HG03103 (cell line): ENCODE data around the gene GABRE.

ENCODE experiments used
- ATAC-seq: cut with Tn5 transposase; IDR thresholded peaks from one replicate; pipeline ENCODE4 v1.9.1; 2021; ENCODE audit warnings: low read depth; ENCODE audit not compliant: unreplicated experiment

GABRE gene, protein sequence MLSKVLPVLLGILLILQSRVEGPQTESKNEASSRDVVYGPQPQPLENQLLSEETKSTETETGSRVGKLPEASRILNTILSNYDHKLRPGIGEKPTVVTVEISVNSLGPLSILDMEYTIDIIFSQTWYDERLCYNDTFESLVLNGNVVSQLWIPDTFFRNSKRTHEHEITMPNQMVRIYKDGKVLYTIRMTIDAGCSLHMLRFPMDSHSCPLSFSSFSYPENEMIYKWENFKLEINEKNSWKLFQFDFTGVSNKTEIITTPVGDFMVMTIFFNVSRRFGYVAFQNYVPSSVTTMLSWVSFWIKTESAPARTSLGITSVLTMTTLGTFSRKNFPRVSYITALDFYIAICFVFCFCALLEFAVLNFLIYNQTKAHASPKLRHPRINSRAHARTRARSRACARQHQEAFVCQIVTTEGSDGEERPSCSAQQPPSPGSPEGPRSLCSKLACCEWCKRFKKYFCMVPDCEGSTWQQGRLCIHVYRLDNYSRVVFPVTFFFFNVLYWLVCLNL

DNA sequence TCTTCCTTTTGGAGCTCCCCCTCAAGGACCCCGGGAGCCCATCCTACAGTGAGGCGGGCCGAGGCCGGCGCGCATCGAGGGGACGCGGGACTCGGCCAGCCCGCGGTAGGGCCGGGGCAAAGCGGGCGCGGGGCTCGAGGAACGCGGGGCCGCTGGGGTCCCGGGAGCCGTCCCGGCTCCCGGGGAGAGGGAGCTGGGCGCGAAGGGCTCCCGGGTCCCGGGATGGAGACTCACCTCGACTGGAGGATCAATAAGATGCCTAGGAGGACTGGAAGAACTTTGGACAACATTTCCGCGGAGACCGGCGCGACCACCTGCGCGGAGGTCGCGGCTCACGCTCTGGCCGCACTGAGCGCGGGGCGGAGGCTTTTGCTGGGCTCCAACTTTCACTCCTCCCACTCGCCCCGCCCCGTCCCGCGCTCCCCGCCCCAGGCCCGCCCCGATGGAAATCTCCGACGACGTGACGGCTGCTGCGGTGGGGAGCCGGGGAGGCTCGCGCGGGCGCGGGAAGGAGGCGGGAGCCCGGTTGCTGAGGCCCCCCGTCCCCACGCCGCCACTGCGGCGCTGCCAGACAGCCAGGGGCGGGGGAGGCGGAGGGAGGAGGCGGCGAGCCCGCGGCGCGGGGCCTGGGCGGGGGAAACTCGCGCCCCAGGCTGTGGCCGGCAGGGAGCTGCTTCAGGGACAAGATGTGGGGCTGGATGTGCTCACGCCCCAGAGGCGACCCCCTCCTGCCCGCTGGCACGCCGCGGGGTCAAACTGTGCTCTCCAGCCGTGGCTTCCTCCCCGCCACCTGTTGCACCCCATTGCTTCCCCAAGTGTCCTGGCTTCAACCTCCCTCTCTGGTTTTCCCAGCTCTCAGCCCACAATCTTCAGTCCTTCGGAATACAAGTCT, at the start of gene GABRE:
GABRE (minus strand) TSS at position 341 of the 892 bp plus-strand sequence; CDS start at position 290, 51 bp downstream.
- no peak for ATAC-seq

DNA sequence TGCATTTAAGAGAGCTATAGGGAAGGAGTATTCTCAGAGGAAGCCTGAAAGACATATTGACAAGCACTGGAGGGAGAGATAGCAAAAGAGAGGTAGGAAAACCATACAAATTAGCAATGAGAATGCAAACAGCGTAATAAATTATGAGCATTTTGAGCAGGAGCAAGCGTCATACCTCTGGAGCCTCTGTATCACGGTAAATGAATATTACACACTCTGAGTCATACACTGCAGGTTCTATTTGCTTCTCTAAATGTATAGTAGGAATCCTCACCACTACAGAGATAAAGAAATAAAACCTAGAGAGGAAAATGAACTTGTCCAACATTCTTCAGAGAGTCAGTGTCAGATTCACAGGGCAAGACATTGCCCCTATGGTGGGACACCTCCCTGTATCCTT, 46.4 kb upstream of the GABRE start:
- no peak for ATAC-seq

DNA sequence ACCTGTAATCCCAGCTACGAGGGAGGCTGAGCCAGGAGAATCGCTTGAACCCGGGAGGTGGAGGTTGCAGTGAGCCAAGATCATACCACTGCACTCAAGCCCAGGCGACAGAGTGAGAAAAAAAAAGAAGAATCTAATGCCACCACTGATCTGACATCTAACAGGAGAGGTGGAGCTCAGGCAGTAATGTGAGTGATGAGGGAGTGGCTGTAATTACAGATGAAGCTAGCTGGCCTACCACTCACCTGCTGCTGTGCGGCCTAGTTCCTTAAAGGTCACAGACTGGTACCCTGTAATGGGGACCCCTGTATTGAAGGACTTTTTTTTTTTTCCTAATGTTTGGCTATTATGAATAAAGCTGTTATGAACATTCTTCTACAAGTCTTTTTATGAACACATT, 25.3 kb upstream of the GABRE start:
- no peak for ATAC-seq

DNA sequence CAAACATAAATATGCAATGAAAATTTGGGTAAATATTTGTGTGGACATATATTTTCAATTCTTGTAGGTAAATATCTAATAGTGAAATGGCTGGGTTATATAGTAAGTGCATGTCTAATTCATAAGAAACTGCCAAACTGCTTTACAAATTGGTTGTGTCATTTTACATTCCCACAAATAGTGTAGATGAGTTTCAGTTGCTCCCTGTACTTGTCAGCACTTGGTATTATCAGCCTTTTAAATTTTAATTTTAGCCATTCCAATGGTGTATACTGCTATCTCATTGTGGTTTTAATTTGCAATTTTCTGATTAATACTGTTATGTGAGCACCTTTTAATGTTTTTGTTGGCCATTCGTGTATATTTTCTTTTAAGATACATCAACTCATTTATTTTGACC, 23.1 kb upstream of the GABRE start:
- no peak for ATAC-seq

DNA sequence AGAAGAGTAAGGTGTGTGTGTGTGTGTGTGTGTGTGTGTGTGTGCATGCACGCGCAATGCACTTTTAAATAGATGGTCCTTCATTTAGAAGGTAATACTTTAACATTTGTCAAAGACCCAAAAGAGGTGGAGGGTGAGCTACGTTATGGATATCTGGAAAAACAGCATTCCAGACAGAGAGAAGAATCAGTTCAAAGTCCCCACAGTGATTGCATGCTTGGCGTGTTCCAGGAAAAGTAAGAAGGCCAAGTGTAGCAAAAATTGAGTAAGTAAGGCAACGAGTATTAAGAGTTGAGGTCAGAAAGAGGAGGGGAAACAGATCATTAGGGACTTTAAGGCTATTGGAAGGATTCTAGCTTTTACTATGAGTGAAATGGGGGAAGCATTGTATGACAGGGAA, 21.9 kb upstream of the GABRE start:
- ATAC-seq, result no peak

DNA sequence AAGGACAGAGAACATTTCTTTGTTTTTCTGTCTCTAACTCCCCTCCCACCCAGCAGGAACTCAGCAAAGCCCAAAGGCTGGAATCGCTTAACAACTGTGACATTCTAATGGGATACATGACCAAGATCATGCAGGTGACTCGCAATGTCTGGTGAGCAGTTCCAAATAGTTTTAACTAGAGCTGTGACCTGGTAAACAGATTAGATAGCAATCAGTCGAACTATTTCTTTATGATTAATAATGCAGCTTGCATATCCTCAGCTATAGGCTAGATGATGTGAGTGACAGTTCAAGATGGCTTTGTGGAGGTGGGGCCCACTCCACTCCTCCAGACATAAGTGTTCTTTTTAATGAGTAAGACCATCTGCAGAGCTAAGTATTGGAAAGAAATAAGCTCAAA, 20.0 kb upstream of the GABRE start:
- no peak for ATAC-seq

DNA sequence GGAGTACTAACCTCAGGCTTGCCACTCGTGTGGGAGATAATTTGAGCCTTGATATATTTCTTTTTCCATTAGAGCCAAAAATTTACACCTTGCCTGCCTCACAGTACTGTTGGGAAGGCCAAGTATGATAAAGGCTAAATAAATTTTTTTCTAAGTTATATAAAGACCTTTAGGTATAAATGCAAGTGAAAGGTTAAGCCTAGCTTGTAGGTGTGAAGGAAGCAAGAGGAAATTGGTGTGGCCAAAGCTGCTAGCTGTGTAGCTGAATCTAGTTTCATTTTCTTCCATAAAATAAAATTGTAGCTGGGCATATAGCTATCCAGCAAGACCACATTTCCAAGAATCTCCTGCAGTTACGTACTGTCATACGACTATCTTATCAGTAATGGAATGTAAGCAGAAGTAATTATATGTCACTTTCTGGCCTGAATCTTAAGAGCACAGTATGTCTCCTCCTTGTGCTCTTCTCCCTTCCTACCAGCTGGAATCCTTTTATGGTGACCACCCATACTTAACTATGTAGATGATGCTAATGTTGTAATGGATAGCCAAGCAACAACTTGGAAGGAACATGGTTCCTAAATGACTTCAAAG, 14.3 kb upstream of the GABRE start:
- no peak for ATAC-seq

DNA sequence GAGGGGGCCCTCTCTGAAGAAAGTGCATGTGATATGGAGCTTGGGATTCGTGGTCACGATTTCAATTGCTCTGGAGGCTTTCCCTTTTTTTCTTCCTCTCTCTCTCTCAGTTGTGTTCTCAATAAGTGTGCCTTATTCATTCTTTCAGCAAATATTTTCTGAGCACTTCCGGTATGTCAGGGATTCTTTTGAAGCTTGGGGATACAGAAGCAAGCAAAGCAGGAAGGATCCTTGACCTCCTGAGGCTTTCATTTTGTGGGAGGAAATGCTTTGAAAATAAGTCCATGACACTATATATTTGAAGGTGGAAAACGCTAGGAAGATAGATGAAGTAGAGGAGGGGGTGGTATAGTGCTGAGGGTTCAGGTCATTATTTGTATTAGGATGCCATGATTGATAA, 12.6 kb upstream of the GABRE start:
- no peak for ATAC-seq

DNA sequence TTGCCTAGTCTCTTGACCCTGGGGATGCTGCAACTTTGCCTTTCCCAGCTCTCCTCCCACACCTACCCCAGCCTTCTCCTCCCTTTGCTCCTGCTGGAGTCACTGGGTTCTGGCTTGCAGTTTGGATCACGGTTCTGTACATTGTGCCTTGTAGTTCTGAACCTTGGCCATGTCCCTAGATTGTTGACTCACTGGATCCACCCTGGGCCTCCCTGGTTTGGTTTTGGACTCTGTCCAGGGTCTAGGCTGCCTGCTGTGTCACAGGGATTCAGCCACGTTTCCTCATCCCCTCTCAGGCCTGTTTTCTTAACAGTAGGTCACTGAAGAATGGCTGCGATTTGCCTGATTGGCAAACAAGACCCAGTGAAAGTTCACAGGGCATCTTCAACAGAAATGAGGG, 11.5 kb upstream of the GABRE start:
- no peak for ATAC-seq

DNA sequence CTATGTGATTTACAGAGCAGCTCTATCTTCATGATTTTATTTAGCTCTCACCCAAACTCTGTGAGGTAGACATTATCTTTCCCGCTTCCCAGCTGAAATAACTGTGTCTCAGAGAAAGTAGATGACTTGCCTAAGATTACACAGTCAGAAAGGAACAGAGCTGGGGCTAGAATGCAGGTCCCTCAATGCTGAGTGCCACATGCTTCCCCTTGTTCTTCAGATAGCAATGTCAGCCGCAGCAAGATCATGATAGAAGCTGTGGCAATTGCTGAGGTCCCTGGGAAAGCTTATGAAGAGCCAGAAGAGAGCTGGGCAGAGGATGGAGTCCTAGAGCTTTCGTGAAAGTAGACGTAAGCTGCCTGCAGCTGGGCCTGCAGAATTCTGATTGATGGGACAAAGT, 11.1 kb upstream of the GABRE start:
- no peak for ATAC-seq

DNA sequence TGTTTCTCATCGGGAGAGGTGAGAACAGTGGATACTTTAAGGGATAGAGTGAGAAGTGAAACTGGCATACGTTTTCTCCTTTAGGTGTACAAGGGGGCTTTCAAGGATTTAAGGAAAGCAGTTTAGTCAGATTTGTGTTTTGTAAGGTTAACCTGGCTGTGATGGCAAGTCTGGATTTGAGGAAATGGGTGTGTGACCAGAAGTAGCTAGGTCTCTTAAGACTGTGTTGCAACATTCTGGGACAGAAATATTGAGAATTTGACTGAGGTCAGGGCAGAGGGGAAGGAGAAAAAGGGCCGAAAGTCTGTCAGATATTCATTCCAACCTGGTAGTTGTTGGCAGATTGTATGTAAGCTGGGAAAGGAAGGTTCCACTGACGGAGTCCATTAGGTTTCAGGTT, 10.4 kb upstream of the GABRE start:
- no peak for ATAC-seq

DNA sequence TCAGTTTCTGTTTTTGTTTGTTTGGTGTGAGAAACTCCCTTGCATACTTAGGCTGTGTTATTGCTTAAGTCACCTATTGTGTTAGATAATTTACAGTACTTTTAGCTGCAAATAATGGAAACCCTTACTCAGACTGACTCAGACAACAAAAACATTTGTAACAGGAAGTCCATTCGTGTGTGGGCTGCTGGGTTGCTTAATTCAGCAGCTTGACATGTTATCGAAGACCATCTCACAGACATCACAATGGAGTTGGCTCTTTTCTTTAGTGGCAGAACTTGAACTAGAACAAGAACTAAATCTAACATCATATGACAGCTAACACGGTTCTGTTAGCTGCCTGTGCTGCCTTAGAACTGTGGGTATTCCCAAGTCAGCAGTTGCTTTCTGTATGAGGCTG, 9.9 kb upstream of the GABRE start:
- ATAC-seq, result no peak

DNA sequence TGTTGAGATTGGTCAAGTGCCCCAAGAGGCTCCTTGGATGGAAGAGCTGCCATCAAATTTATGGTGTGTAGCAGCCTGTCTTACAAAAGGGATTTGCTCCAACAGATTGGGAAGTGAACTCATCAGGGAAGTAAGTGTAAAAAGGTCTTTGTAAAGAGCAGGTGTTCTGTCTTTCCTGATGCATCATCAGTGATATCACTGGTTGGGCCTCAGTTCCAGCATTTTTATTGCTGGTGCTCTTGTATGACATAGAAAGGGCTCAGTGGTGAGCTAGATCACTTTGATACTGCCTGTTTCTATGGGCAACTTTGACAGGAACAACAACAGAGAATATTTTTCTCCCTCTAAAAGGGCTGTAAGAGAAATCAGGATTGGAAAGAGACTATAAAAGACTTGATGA, 8.7 kb upstream of the GABRE start:
- no peak for ATAC-seq

DNA sequence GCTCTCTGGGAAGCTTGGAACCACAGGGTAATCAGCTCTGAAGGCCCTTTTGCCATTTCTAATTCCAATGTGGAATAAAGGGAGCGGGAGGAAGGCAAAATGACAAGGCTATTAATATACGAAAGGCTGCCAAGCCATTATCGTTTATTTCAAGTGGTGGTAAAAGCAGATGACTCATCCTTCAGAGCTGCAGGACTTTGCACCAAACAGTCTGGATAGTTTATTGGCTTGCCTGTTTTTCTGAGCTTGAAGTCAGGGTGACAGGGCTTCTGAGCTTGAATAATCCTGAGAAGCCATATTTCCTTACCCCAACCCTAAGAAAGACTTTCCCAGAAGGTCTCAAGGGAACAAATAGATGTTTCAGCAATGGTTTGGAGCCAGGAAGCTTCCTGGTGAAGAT, 7.7 kb upstream of the GABRE start:
- no peak for ATAC-seq

DNA sequence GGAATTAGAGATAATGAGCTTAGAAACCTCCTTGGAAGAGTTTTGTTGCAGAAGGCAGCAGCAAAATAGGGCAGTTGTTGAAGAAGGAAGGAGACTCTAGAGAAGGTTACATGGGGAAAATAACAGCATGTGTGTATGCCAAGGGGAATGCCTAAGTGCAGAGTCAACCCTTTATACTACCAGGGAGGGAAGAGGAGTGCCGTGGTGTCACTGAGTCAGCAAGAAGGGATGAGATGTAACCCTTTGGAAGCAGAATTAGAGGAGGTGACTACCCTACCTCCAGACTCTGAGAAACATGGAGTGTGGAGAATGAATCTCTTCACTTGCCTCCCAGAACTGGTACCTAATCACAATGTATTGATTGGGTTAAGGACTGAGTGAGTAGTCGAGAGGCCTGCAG, 6.7 kb upstream of the GABRE start:
- ATAC-seq, result no peak

DNA sequence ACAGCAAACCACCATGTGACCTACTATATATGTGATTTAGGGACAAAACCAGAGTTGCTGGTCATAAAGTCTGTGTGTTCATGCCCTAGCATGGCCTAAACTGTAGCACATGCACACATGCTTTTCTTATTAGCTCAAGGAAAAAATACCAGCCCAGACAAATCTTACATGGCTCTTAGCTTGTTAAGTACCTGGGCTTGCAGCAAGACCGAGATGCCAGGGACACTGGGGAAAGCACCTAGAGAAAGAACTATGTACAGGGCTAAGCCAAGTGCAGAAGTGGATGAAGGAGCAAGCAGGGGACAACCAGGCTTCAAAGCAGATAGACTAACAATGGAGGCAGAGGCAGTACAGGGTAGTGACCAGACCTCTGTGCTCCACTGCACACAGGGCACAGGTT, 3.4 kb upstream of the GABRE start:
- no peak for ATAC-seq

DNA sequence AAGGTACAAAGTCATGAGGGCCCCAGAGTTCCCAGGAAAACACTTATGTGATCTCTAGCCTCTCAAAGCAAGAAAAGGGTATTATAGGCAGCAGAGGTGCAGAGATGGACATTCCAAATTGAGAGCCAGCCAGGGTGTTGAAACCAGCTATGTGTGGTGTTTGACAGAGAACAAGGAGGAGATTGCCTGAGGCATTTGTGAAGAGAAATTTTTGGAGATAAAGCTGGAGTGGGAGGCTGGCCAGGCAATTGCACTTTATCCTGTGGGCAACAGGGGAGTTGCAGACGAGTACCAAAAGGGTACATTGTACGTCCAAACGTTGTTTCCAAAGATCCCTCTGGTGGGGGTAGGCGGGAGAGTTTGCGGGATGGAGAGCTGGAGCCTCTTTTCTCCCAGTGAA, 2.5 kb upstream of the GABRE start:
- ATAC-seq, result no peak

DNA sequence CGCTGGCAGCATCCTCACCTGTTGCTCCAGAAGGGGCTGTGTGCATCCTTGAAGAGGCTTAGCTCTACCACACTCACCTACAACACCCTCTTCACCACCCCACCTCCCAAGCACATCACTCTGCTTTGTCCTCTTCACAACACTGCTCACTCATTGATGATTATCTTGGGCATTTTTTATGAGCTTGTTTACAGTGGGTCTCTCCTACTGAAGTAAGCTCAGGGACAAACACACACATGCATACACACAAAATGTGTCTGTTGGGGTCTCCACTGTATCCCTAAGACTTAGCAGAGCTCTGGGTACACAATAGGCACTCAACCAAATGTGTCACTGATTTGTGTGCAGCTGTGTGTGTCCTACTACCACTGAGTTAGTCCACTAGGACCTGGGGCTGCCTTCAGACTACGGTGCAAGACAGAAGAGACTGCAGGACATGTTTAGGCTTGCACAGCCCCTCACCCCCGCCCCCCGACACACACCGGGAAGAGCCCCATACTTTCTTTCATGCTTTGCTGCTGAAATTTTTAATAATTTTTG, 1.3 kb upstream of the GABRE start:
- ATAC-seq, result no peak

DNA sequence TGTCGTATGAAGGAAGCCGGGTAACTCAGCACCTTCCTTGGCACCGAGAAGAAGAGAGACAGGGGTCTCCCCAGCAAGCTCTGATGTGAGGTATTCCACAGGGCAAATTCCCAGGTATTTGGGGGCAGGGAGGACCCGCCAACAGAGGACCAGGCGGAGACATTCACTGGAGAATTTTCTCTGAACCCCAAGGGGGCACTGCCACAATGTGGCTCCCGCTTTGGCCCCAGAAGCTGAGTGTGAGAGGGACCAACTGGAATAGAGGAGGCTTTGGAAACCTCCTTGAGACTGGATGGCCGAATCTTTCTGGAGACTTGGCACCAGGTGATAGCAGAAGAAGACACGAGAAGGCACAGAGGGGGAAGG, 735 bp upstream of the GABRE start:
- ATAC-seq, result no peak

DNA sequence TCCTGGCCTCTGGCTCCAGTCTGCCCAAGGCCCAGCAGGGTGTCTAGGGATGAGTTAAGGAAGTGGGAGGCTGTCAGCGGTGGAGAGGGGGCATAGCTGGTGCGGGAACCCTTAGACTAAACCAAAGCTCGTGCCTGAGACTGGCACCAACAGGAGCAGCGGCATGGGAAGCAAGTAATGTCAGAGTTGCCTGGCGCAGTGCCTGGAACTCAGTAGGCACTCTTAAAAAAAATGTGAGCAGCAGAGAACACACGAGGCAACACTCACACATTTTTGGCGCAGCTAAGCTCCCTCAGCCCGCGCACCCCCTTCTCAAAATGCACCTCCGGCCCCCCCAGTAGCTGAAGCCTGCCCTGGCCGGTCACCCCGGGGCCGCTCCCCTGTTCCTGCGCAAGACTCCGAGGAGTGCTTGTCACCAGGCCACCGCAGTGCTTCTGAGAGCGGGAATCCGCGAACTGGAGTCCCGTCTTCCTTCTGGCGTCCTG, 583 bp downstream of the GABRE start:
- no peak for ATAC-seq
